Thymus (tissue), 11 donors: ENCODE measurements around the gene KCNC4. TPM values are rescaled to one million over a fixed set of nuclear protein-coding genes. Genes with fewer than 3 reads are reported as not detected.

Experiments used
- DNase-seq, 9 donors: peaks; one replicate each; pipeline ENCODE4 v3.0.0-alpha.2; 2013; ENCODE audit warnings: low spot score in 9 of 9, low read depth in 6 of 9, missing footprints in 1 of 9
- H3K27ac ChIP-seq, 2 donors: one replicate each; pipeline ENCODE4 v1.5.1; 2013; ENCODE audit warnings: control low read depth in 1 of 2, low read depth in 1 of 2, low read length in 1 of 2, mild to moderate bottlenecking in 1 of 2, moderate library complexity in 1 of 2
- H3K27me3 ChIP-seq, 2 donors: one replicate each; pipeline ENCODE4 v1.5.1; 2013; ENCODE audit warnings: low read length in 1 of 2; ENCODE audit not compliant: control insufficient read depth in 2 of 2, insufficient read depth in 1 of 2
- H3K36me3 ChIP-seq, 2 donors: one replicate each; pipeline ENCODE4 v1.5.1; 2013; ENCODE audit warnings: low read length in 1 of 2, mild to moderate bottlenecking in 1 of 2, moderate library complexity in 1 of 2; ENCODE audit not compliant: control insufficient read depth in 2 of 2, insufficient read depth in 2 of 2
- H3K4me1 ChIP-seq, 2 donors: one replicate each; pipeline ENCODE4 v1.5.1; 2013; ENCODE audit warnings: low read length in 2 of 2; ENCODE audit not compliant: control insufficient read depth in 2 of 2, insufficient read depth in 2 of 2
- H3K4me3 ChIP-seq, 2 donors: one replicate each; pipeline ENCODE4 v1.5.1; 2013; ENCODE audit warnings: low read length in 2 of 2, control low read depth in 1 of 2, mild to moderate bottlenecking in 1 of 2
- H3K9me3 ChIP-seq, 2 donors: one replicate each; pipeline ENCODE4 v1.5.1; 2013; ENCODE audit warnings: low read length in 1 of 2, mild to moderate bottlenecking in 1 of 2; ENCODE audit not compliant: control insufficient read depth in 2 of 2, insufficient read depth in 1 of 2
- WGBS: extraction: QIAGEN DNeasy Blood & Tissue Kit; methylation state at CpG from one replicate; pipeline ENCODE4 v1.1.7; 2013; 5-methylcytosine and 5-hydroxymethylcytosine counted together
- polyA plus RNA-seq: library from polyadenylated mRNA; stranded (reverse); fragments of 200-250 nt; gene quantifications from one replicate; pipeline ENCODE4 v1.2.3, GENCODE V29; 2013
- total RNA-seq: library from RNA; stranded (reverse); fragments of 120-200 nt; gene quantifications from one replicate; pipeline ENCODE4 v1.2.4, GENCODE V29; 2013
- donor health status: healthy.

Gene KCNC4
- total and polyA plus RNA-seq, 2 donors = 3.0 to 4.0 TPM

- no peak for DNase-seq
- 91% methylated on average over 13 of the region's 13 CpGs for WGBS
- Histone ChIP-seq H3K9me3 (no peaks in the 10 kb centered on the region), H3K27me3 (peaks cover 0 to 2% of the 10 kb centered on the region in 2 donors), H3K4me1 (peaks cover 0 to 12% of the 10 kb centered on the region in 2 donors), H3K36me3 (no peaks in the 10 kb centered on the region), H3K27ac (no peak overlapping the region), H3K4me3 (no peak overlapping the region)
Observed at GRCh38 chr1:110240476-110241210, 30.5 kb downstream of the KCNC4 start.

- H3K36me3 ChIP-seq = no peaks in the 10 kb centered on the region
- peaks cover 0 to 10% of the 10 kb centered on the region in 2 donors for H3K4me1 ChIP-seq
- WGBS = 45% methylated on average over 2 of the region's 2 CpGs
- H3K27me3 ChIP-seq = peaks cover 0 to 2% of the 10 kb centered on the region in 2 donors
- H3K9me3 ChIP-seq = no peaks in the 10 kb centered on the region
- no peak for DNase-seq
- no peak overlapping the region for H3K4me3 ChIP-seq
- no peak overlapping the region for H3K27ac ChIP-seq
Observed at GRCh38 chr1:110241516-110241915, 31.4 kb downstream of the KCNC4 start.

- no peak for DNase-seq
- Histone ChIP-seq H3K27ac (no peak overlapping the region), H3K27me3 (peaks cover 0 to 2% of the 10 kb centered on the region in 2 donors), H3K4me3 (no peak overlapping the region), H3K36me3 (no peaks in the 10 kb centered on the region), H3K4me1 (peaks cover 0 to 10% of the 10 kb centered on the region in 2 donors), H3K9me3 (no peaks in the 10 kb centered on the region)
- 87% methylated on average over 4 of the region's 4 CpGs for WGBS
Observed at GRCh38 chr1:110242062-110242461, 31.9 kb downstream of the KCNC4 start.

- H3K4me3 ChIP-seq = no peak overlapping the region
- DNase-seq = no peak
- no peaks in the 10 kb centered on the region for H3K9me3 ChIP-seq
- peaks cover 0 to 10% of the 10 kb centered on the region in 2 donors for H3K4me1 ChIP-seq
- 98% methylated on average over 4 of the region's 4 CpGs for WGBS
- H3K36me3 ChIP-seq = no peaks in the 10 kb centered on the region
- peaks cover 0 to 2% of the 10 kb centered on the region in 2 donors for H3K27me3 ChIP-seq
- no peak overlapping the region for H3K27ac ChIP-seq
Observed at GRCh38 chr1:110242731-110243130, 32.6 kb downstream of the KCNC4 start.

DNA sequence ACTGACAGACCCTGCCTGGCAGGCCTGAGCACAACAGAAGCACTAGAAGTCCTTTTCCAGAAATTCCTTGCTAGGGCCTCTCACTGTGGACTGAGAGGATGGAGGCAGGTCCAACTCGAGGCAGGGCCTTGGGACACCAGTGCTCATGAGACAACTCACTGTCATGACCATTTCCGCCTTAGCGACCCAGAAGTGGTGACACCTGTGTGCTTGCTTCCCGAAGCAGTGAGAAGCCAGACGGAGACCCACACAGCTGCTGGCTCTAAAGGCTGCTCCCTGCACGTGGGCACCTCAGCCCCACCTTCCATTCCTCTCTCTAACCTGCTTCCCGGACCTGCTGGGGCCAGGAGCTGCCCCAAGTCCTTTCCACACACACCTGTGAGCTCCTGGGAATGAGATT, 33.0 kb downstream of the KCNC4 start:
- DNase-seq = peak in 2 of 9 donors; percentile 19 to 21
- H3K27ac ChIP-seq = no peak overlapping the region
- H3K27me3 ChIP-seq = peaks cover 0 to 2% of the 10 kb centered on the region in 2 donors
- H3K36me3 ChIP-seq = no peaks in the 10 kb centered on the region
- H3K9me3 ChIP-seq = no peaks in the 10 kb centered on the region
- H3K4me1 ChIP-seq = peaks cover 0 to 10% of the 10 kb centered on the region in 2 donors
- H3K4me3 ChIP-seq = no peak overlapping the region
- WGBS = 54% methylated on average over 7 of the region's 7 CpGs

- H3K27ac ChIP-seq = no peak overlapping the region
- H3K36me3 ChIP-seq = no peaks in the 10 kb centered on the region
- H3K27me3 ChIP-seq = peaks cover 0 to 2% of the 10 kb centered on the region in 2 donors
- DNase-seq = peak in 5 of 9 donors; percentile 16 to 49 (median 26)
- peaks cover 0 to 10% of the 10 kb centered on the region in 2 donors for H3K4me1 ChIP-seq
- H3K4me3 ChIP-seq = no peak overlapping the region
- WGBS = 9% methylated on average over 9 of the region's 9 CpGs
- no peaks in the 10 kb centered on the region for H3K9me3 ChIP-seq
Observed at GRCh38 chr1:110243574-110243973, 33.5 kb downstream of the KCNC4 start.

GRCh38 chr1:110245876-110246620, 35.9 kb downstream of the KCNC4 start:
- peaks cover 0 to 10% of the 10 kb centered on the region in 2 donors for H3K4me1 ChIP-seq
- no peak overlapping the region for H3K4me3 ChIP-seq
- DNase-seq = no peak
- 91% methylated on average over 9 of the region's 9 CpGs for WGBS
- H3K9me3 ChIP-seq = no peaks in the 10 kb centered on the region
- no peaks in the 10 kb centered on the region for H3K27me3 ChIP-seq
- H3K27ac ChIP-seq = no peak overlapping the region
- H3K36me3 ChIP-seq = no peaks in the 10 kb centered on the region

DNA sequence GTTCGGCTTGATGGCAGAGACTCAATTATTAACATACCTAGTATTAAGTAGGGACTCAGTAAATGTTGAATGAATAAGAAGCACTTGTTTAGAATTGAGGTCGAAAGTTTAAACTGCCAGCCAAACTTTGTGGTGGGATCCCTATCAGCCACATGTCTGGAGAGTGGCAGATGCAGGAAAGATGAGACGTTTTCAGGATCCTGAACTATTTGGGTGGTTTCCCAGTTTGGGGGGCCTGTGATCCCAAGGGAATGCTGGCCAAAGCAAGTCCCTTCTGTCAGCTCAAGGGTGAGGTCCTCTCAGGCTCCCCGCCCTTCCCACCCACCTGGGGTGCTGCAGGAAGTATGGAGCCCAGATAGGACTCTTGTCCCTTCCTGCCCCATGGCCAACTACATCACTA, 38.6 kb downstream of the KCNC4 start:
- Histone ChIP-seq H3K27ac (no peak overlapping the region), H3K4me3 (no peak overlapping the region), H3K9me3 (no peaks in the 10 kb centered on the region), H3K27me3 (no peaks in the 10 kb centered on the region), H3K4me1 (peaks cover 0 to 4% of the 10 kb centered on the region in 2 donors), H3K36me3 (no peaks in the 10 kb centered on the region)
- no peak for DNase-seq
- 87% methylated on average over 4 of the region's 4 CpGs for WGBS

DNA sequence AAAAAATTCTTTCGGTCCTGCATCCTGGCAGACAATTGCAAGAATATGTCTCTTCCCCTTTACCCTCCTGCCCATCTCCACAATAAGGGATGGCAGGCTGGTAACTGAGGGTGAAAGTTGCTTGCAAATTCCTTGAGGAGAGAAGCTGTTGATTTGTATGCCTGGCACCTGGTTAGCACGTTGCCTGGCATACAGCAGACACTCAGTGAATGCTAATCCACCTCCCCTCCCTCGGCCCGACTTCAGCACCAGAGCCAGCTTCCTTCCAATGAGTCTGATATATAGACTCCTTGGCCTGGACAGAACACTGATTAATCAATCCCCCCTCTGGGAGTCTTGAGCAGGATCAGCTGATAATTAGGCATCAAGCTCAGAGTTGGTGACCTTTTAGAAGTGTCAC, 39.1 kb downstream of the KCNC4 start:
- Histone ChIP-seq H3K4me3 (no peak overlapping the region), H3K9me3 (no peaks in the 10 kb centered on the region), H3K27ac (no peak overlapping the region), H3K36me3 (no peaks in the 10 kb centered on the region), H3K4me1 (no peaks in the 10 kb centered on the region), H3K27me3 (no peaks in the 10 kb centered on the region)
- WGBS = 97% methylated on average over 4 of the region's 4 CpGs
- DNase-seq = no peak
